ENCODE results near the gene ELFN2.

The ELFN2 gene

DNA sequence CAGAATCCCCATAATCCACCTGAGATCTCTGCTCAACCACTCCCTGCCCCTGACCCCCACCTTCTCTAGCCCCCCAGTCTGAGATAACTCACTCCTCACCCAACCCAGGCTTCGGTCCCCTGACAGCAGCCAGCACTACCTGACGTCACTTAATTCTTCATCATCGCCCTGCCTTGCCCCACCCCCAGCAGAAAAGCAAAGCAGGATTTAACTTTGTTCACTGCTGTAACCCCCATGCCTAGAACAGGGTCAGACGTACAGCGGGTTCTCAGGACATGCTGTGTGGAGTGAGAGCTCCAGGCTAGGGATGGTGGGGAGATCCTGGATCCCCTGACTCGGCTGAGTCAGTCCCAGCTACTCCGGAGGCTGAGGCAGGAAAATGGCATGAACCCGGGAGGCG lies 45.8 kb downstream of the ELFN2 start:
- DNase-seq: no peak

DNA sequence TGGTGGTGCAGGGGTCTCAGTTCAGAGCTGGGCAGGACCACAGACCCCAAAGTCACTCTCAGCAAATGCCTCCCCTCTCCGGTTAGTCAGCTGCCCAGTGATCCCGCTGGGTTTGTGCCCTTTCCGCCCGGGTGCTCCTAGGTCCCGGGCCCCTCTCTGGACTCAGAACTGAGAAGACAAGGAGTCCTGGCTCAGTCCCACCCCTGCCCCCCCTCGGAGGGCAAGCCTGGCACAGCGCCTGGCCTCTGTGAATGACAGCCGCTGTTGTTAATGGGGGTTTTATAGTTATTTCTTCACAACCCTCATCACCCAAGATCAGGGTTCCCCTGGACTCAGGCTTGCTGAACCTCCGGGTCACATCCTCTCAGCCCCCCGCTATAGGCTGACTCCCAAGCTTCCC lies 47.6 kb downstream of the ELFN2 start:
- DNase-seq: no peak

DNA sequence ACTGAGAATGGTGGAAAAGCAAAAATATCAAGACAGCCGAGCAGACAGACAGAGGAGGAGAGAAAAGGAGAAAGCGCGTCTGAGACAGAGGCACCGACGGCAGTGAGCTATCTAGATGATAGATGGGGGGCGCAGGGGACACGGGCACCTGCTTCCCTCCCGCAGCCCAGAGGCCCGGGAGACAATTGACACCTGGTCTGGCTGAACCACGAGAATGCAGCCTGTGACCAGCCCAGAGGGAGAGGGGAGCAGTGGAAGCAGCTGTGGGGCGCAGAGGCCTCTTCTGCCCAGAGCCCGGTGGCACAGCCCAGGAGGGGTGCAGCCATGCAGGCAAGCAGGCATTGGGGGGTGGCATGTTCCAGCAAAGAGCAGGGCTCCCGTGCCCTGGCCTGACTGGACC lies 48.2 kb downstream of the ELFN2 start:
- DNase-seq: no peak

DNA sequence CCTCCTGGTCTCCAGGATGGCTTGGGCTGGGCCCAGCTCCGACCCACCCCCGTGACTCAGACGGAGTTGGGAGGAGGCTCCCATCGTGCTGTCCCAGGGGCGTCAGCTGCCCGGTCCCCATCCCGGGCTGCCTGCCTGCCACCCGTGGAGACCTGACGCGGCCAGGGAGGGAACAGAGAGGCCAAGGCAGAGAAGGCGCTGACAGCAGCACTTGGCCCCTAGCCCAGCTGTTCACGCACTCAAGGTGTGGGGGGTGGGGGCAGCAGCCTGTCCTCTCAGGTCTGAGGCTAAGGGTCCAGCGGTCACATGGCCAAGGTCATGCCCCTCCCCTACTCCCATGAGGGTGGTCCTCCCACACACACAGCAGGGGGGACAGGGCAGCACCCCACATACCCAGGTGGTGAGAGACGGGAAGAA lies 48.6 kb downstream of the ELFN2 start:
- no peak for DNase-seq

DNA sequence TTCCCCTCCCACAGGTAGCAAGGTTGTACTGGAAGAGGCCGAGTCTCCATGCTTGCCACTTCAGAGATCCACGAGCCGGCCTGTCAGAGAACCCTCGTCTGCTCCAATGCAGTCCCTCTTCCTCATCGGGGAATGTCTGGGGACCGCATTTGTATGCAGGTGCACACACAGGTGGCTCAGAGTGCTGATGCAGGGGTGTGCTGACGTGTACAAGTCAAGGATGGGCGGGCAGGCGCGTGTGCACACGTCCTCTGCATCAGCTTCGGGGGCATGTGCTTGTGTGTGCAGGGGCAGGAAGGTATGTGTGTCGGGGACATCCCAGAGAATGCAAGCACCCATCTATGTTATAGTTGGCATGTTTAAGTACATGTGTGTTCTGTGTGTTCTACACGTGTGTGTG lies 49.4 kb downstream of the ELFN2 start:
- DNase-seq: no peak

DNA sequence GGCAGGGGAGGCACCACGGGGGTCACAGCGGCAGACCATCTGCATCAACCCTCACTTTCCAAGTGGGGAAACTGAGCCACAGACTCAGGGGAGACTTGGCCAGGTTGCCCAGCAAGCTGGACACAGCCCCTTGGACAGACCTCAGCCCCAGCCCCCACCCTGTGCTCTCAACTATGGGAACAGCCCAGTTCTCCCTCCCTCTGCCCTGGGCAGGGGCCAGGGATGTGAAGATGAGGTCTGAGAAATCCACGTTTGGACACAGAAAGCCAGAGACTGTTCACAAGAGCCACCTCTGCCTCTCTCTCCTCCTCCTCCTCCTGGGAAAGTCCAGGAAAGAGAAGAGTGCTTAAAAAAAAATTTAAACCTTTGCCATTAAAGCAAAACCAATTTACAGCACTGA lies 50.1 kb downstream of the ELFN2 start:
- DNase-seq: no peak

DNA sequence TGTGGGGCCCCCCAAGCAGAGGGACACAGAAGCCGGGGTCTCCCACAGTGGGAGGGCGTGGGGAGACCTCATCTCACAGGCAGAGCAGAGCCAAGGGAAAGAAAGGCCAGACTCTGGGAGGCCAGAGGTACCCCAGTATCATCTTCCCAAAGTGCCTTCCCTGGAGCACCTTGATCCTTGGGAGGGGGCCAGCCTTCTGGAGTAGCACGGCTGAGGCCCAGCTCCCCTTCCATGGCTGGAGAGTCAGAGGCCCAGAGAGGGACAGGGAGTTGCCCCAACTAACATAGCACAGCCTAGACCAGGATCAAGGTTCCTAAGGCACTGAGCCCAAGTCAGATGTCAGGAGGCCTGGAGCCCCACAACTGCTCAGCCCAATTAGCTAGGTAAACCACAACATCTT lies 50.6 kb downstream of the ELFN2 start:
- no peak for DNase-seq

DNA sequence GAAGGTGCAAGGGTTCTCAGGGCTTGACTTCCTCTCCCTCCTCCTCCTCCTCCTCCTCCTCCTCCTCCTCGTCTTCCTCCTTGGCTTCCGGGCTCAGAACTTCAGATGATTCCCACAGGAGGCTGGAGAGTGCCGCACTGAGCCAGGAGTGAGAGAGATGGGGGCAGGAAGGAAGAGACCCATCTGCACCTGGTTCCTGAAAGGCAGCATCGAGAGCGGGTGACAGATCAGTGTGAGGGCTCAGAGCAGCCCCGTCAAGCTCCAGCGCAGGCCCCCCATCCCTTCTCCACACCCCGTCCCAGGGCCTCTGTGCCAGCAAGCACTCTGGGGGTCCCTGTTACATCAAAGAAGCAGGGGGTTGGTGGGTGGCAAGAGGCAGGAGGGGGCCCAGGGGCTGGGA lies 51.5 kb downstream of the ELFN2 start:
- DNase-seq: no peak

DNA sequence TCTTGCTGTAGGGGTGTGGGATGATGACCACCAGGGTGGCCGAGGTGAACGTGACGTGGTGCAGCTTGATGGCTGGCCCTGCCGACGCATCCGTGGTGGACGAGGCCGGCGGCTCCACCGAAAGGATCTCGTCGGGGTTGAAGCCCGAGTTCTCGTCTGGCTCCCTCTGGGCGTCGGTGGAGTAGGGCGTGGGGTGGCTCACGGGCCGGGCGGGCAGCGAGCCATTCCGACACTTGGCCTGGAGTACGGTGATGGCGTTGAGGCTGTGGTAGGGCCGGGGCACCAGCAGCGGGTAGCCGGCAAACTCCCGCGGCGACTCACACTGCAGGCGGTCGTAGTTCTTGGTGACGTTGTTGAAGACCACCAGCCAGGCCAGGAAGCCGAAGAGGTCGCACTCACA lies 52.7 kb downstream of the ELFN2 start:
- DNase-seq: no peak

DNA sequence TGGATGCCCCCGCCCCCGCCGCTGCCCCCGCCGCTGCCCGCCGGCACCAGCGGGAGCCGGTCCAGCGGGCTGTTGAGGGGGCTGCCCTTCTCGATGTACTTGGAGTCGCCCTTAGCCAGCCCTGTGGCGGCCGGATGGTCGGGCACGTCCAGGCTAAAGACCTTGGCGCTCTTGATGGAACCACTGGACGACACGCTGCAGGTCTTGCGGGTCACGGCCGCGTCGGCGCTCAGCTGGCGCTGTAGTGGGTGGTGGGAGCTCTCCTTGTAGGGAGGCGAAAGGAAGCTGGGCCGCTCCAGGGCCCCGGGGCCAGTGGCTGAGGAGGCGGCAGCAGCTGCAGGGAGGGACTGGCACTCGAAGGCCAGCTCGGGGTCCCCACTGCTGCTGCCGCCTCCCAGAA lies 53.8 kb downstream of the ELFN2 start:
- DNase-seq: no peak

DNA sequence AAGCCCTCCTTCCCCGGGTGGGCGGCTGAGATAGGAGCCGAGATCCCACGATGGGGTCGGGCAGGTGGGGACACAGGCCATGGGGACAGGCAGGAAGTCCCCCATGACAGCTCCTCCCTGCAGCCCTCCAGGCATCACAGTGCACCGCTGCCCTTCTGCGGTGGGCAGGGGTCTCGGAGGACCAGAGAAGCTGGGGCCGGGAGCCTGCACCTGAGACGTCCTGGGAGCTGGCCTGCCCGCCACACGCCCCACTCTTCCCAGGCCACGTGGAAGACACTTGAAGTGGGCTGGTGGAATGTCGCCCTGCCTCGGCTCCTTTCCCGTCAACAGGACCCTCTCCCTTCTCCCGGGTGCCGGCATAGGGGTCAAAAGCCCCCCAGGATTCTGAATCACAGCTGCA lies 55.4 kb downstream of the ELFN2 start:
- no peak for DNase-seq

DNA sequence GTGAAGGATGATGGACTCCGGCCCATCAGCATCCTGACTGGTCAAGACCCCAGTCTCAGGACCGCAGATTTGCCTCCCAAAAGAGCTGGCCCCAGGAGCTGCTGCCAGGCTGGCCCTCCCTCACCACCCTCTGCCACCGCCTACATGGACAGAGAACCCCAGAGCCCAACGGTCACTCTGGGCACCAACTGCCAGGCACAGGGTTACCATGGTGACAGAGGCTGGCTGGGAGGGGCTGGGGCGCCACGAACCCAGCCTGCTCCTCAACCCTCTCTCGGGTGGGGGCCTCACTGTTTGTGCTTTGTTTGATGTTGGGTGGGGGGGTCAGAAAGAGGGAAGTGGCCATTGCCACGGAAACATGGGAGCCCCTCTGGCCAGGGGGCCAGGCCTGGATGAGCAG lies 55.8 kb downstream of the ELFN2 start:
- no peak for DNase-seq

DNA sequence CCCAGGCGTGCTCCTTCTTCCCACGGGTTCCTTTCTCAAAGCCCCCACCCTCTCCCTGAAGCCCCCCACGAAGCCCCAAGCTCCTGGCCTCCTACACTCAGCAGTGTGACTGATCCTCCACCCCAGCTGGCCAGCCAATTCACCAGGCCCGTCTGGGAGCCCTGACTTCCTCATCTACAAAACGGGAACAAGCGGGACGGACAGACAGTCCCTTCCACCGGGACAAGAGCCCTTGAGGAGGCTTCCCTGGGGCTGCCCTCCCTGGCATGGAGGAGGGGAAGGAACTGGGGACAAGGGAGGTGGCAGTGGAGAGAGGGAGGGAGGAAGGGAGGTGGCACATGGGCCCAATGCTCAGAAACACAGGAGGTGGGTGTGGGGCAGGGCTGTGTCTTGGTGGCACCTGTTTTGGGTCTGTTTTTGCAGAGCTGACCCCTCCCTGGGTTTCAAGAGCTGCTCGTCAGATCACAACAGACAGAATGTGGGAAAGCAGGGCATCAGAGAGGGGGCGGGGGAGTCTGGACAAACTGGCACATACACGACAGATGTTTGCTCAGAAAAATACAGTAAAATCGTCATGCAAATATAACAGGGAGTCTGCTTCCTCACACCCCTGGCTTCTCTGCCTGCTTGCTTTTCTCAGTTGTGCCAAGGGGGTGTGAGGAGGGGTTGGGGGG lies 56.8 kb downstream of the ELFN2 start:
- DNase-seq: no peak

DNA sequence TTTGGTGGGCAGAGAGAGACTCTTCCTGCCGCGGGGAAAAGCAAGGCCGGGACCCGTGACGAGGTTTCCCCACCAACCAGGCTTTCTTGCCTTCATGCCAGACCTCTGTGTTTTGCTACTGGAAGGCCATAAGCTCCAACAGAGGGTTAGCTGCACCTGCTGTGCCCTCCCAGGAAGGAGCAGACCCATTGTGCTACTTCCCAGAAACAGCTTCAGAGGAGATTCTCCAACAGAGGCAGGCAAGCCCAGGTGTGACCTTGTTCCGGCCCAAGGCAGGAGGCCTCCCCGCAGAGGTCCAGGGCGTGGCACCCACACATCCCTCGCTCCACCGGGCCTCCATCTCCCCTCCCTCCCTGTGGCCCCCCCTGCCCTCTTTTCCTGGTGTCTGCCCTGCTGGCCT lies 57.8 kb downstream of the ELFN2 start:
- DNase-seq: no peak

DNA sequence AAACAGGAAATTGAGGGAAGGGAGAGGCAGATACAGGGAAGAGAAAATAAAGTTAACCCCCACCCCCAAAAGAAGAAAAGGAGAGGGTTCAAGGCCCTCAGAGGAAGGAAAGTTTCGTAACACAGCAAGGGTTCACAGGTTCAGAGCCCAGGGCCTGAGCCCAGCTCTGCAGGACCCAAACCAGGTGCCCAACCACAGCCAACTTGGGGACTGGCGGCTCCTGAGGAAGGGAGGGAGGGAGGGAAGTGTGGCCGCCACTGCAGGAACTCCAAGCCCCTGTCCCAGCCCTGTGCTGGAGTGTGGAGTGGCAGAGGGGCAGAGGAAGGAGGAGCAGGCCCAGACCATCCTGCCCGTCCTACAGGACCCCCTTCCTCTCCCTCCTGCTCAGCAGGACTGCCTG lies 59.2 kb downstream of the ELFN2 start:
- DNase-seq: no peak

DNA sequence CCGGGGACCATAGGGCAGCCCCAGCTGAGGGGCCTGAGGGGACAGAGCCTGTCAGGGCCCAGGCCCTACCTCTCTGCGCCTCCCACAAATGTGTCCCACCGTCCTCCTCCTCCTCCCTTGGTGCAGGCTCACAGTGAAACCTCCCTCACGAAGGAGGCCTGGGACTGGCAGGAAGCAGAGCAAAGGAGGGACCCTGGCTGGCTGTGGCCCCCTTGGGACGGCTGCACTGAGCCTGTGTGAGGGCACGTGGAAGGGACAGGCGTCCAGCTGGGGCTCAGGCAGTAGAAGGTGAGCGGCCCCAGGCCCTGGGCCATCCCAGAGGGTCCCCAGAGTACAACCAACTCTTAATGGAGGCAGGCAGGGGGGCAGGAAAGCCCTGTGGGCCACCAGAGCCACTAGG lies 60.7 kb downstream of the ELFN2 start:
- no peak for DNase-seq

DNA sequence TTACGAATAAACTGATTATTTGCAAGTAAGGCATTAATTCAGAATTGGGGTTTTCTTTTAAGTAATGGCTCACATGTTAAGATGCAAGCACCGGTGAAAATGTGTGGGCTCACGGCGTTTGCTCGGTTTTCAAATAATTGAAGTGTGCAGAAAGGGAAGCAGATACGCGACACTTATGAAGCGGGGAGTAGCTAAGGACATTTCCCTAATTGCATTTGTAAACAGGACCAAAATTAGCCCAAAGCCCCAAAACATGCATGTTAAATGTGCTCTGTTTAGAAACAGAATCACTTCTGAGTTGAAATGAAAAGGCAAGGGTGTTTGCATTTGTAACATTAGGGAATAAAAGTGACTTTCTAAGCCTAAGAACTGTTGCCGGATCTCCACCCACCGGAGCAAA lies 61.3 kb downstream of the ELFN2 start:
- no peak for DNase-seq

DNA sequence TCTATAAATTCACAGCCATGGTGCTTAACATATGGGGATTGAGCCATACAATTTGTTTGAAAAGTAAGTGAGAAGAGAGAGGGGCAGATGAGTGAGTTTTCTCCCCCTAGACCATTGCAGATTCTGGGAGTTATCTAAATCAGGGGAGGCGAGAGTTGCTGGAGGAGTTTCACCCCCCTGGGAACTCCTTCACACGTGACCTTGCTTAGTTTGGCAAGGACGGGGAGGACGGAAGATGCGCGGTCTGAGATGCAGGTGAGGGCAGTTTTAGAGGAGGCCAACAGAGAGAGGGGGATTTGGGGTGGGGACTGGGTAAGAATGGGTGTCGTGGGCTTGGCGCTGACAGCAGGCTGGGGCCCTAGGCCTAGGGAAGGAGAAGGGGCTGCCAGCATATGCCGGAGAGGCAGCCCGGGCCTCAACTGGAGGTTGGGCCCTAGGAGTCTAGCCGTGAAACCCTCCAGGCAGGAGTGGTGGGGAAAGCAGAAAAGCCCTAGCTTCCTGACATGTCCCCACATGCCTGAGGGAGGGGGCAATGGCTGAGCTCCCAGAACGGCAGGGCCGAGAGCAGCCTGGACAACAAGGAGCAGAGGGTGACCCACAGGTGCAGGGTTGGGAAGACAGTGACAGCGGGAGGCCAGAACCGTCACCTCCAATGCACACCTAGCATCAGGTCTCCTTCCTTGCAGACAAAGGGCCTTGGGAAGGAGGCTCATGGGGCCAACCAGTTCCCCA lies 63.9 kb downstream of the ELFN2 start:
- DNase-seq: no peak

DNA sequence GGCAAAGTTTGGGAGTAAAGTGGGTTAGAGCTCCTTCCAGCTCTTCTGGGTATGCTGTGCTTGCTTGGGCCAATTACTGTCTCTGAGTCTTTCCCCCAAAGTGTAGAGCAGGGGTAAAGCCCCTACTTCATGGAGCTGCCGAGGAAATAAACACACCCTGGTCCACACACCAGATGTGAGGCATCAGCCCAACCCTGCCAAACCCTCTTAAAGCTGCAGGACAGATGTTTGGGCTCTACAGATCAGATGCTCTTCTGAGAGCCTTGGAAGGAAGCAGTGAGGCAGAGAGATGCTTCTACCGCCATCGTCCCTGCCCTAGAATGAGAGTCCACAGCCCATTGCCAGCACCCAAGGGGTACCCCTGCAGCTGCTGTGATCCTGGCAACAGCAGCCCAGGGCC lies 64.7 kb downstream of the ELFN2 start:
- DNase-seq: no peak

DNA sequence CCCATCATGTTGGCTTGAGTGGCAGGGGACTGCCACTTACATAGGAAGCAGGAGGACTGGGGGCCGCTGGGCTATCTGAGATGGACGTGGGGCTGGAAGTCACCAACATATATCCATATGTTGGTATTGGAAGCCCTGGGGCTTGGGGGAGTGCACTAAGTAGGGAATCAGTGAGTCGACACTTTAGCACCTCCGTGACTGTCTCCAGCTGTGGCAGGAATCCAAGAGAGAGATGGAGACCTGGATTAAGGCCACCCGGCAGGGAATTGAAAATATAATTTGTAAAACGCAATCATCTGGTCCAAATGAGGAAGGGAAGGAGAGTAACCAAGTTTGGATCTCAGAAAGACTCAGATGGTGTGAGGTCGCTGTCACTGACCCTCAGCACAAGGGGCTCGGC lies 68.4 kb downstream of the ELFN2 start:
- DNase-seq: no peak

DNA sequence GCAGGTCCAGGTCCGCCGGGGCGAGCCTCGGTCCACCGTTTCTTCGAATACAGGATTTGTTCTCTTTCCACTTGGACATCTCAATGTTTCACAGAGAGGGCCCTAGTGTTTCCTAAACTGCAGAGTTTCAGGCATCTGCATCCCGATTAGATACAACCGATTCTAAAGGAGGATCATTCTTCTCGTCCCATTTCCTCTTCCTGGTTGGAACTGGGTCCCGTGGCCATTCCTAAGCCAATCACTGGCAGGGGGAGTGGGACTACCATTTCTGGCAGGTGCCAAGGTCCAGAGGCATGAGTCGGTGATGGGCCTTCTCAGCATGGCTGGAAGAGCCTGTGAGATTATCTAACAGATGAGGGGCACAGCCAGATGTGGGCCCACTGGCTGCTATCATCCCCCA lies 68.9 kb downstream of the ELFN2 start:
- no peak for DNase-seq

DNA sequence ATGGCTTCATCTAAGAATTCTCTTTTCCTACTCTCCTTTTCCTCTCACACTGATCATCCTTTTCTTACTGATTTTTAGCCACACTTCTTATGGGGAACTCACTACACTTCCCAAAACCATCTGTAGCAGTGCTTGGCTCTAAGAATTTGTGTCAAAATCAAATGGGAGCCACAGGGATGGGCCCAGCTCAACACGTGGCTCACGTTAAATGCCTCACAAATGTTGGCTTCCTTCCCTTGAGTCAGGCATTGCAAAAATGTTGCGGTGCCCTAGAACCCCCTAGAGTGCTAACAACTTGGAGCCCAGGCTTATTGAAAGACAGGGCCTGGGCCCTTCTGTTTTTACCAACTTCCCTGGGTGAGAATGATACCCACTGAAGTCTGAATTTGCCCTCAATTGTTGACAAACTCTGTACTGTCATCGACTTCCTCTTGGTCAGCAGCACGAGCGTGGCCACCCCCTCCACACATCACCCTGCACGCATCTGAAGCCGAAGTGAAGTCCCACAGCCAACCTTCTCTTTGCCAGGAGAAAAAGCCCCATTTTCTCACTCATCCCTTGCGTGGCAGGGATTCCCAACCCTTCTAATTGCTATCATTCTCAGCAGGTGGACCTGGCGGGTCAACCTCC lies 69.7 kb downstream of the ELFN2 start:
- no peak for DNase-seq

DNA sequence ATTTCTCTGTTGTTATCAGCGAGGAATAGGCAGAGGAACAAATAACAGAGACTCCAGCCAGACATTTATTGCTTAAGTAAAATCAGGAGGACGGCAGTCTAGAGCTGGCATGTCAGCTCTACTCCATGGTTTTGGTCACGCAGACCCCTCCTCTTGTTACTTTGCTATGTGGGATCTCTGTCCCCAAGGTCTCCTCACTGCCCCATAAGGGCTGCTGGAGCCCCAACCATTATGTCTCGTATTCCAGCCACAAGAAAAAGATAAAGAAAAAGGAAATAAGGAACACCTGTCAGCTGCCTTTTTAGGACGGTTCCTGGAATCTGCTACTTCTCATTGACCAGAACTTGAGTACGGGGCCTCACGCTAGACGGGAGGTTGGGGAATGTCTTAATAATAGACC lies 70.4 kb downstream of the ELFN2 start:
- no peak for DNase-seq

DNA sequence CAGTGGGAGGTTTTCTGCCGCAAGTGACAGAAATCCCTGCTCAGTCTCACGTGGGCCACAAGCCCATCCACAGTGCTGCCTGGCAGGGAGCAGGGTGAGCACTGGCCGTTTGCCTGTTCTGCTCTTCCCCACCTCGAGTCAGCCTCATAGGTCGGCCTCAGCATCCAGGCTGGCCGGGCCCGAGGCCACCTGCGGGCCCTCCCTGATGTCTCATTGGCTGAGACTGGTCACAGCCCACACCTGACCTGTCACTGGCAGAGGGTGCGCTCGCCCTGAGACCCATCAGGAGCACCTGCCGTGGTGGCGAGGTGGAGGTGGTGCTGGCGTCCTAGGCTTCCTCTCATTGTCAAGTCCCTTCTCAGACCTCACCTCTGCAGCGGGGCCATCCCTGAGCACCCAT lies 72.1 kb downstream of the ELFN2 start:
- no peak for DNase-seq

DNA sequence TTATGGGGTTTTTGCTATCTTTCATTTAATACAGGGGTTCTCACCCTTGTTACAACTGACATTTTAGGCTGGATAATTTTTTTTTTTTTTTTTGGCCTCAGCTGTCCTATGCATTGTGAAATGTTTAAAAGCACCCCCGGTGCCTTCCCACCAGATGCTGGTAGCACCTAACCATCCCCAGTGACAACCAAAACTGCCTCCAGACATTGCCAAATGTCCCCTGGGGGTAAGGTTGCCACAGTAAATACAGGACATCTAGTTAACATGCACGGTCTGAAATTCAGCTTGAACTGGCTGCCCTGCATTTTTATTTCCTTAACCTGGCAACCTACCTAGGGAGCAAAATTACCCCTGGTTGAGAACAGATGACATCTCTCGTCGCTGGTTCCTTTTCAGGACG lies 72.6 kb downstream of the ELFN2 start:
- DNase-seq: no peak

All from femur (tissue), 1 donor.